Activated B cell treated with CpG ODN at 0.5 μM for 24 hours (primary cell): ENCODE measurements around the gene KLHL34. TPM values are rescaled to one million over a fixed set of nuclear protein-coding genes. Genes with fewer than 3 reads are reported as not detected.
A peak's percentile ranks its signal among the peaks of the same experiment; 100 is the strongest.

Source experiments
- ATAC-seq: fragments of 200-7000 bp; cut with Tn5 transposase; one replicate; pipeline ENCODE4 v1.10.0; 2021; ENCODE audit warnings: low read depth, mild to moderate bottlenecking, moderate library complexity
- CTCF ChIA-PET: fragments of 350-600 bp; sonication (Branson Sonifier 250); formaldehyde crosslinking; loops from one replicate; lab custom pipeline; 2021; ENCODE audit warnings: antibody characterized with exemption; lab: Charles Lee
- POLR2A ChIA-PET: fragments of 350-600 bp; sonication (Branson Sonifier 250); formaldehyde crosslinking; loops from one replicate; lab custom pipeline; 2021; ENCODE audit warnings: antibody characterized with exemption; lab: Charles Lee
- DNase-seq: peaks from one replicate; pipeline ENCODE4 v3.0.0; 2022
- H3K27ac Mint-ChIP-seq: one replicate; pipeline ENCODE4 v1.8.0; 2020; ENCODE audit warnings: mixed read lengths
- H3K27me3 Mint-ChIP-seq: one replicate; pipeline ENCODE4 v1.8.0; 2021; ENCODE audit warnings: mixed read lengths
- H3K36me3 Mint-ChIP-seq: one replicate; pipeline ENCODE4 v1.8.0; 2021; ENCODE audit warnings: low read depth, mixed read lengths
- H3K4me1 Mint-ChIP-seq: one replicate; pipeline ENCODE4 v1.8.0; 2021; ENCODE audit warnings: mixed read lengths
- H3K4me3 Mint-ChIP-seq: one replicate; pipeline ENCODE4 v1.8.0; 2020; ENCODE audit warnings: mild to moderate bottlenecking, mixed read lengths
- H3K9me3 Mint-ChIP-seq: one replicate; pipeline ENCODE4 v1.8.0; 2020; ENCODE audit warnings: mixed read lengths
- intact Hi-C: fragments of 100-400 bp; cut with micrococcal nuclease; formaldehyde crosslinking; loops from one replicate; pipeline ENCODE4 v1.15.1; 2024
- total RNA-seq: library from RNA; stranded (reverse); gene quantifications from 2 replicates; pipeline ENCODE4 v1.2.3, GENCODE V29; 2022
- TF ChIP-seq, protein P1 (sequence below): fragments of 200-600 bp; IDR thresholded peaks from one replicate; pipeline ENCODE4 v1.8.0; 2022; ENCODE audit warnings: antibody characterized with exemption, mild to moderate bottlenecking

Gene KLHL34
- total RNA-seq, 1 donor from 2014 or later: 0.58 TPM

DNA sequence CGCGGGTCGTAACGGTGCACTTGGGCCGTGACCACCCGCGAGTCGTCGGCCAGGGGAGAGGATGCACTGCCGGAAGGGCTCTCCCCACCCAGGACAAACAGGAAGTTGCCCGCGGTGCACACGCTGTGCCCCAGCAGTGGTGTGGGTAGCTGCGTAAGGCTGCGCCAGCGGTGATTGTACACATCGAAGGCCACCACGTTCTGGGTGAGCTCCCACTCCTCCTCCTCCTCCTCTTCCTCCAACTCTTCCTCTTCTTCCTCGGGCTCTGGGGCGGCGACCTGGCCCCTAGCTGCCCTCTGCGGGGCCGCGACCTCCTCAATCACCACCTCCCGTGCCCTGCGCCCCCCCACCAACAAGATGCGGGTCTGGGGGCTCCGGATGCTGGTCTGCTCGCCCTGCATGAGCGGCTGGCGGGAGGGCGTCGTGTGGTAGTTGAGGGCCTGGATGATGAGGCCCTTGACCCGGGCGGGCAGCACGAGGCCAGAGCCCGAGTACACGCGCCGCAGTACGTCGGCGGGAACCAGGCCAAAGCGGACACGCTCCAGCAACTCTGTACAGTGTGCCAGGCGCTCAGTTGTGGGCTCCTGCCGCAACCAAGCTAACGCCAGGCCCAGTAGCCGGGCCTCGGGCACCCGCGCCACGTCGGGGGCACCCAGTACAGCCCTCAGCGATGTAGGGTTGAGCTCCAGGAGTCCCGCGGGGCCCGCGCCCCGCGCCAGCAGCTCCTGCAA is 1.4 kb downstream of the KLHL34 start:
- peak overlapping the region; percentile 72 for H3K4me3 Mint-ChIP-seq
- no peaks in the 10 kb centered on the region for H3K9me3 Mint-ChIP-seq
- ChIA-PET CTCF (no interaction called here), POLR2A (no interaction called here)
- peaks cover 6% of the 10 kb centered on the region for H3K27me3 Mint-ChIP-seq
- peaks cover 10% of the 10 kb centered on the region for H3K4me1 Mint-ChIP-seq
- intact Hi-C loops: no loop called here
- TF ChIP-seq, protein P1, sequence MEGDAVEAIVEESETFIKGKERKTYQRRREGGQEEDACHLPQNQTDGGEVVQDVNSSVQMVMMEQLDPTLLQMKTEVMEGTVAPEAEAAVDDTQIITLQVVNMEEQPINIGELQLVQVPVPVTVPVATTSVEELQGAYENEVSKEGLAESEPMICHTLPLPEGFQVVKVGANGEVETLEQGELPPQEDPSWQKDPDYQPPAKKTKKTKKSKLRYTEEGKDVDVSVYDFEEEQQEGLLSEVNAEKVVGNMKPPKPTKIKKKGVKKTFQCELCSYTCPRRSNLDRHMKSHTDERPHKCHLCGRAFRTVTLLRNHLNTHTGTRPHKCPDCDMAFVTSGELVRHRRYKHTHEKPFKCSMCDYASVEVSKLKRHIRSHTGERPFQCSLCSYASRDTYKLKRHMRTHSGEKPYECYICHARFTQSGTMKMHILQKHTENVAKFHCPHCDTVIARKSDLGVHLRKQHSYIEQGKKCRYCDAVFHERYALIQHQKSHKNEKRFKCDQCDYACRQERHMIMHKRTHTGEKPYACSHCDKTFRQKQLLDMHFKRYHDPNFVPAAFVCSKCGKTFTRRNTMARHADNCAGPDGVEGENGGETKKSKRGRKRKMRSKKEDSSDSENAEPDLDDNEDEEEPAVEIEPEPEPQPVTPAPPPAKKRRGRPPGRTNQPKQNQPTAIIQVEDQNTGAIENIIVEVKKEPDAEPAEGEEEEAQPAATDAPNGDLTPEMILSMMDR: no peak
- peaks cover 6% of the 10 kb centered on the region for H3K36me3 Mint-ChIP-seq
- ATAC-seq (peak; percentile 52), DNase-seq (no peak)
- no peak overlapping the region for H3K27ac Mint-ChIP-seq

DNA sequence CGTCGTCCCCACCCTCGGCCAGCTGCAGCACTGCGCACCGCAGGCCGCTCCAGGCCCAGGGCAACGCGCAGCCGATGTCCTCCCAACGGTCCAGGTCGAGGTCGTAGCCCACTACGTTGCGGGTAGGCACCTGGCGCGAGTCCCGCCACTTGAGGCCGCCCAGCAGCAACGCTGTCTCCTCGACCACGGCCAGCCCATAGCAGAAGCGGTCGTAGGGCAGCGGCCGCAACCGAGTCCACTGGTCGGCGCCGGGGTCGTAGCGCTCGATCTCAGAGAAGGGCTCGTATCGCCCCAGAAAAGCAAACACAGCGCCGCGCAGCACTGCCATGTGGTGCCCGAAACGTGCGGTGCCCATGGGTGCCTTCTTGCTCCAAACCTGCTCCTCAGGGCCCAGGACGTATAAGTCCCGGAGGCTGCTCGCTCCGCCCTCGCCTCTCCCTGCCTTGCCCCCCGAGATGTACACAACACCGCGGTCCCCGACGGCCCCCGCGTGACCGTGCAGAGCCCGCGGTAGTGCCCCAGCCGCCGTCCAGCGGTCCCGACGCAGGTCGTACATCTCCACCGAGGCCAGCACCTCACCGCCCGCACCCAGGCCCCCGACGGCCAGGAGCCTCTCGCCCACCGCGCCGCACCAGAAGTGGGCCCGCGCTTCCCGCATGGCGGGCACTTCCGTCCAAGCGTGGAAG is 2.1 kb downstream of the KLHL34 start:
- Mint-ChIP-seq H3K4me3 (peak overlapping the region; percentile 72), H3K27me3 (peaks cover 4% of the 10 kb centered on the region), H3K9me3 (no peaks in the 10 kb centered on the region), H3K4me1 (peaks cover 10% of the 10 kb centered on the region), H3K27ac (peak overlapping the region; percentile 18), H3K36me3 (peaks cover 13% of the 10 kb centered on the region)
- CTCF ChIA-PET: no interaction called here
- ATAC-seq (peak; percentile 33), DNase-seq (peak; percentile 15)
- POLR2A ChIA-PET: no interaction called here
- TF ChIP-seq, protein P1: no peak
- intact Hi-C loops: no loop called here

DNA sequence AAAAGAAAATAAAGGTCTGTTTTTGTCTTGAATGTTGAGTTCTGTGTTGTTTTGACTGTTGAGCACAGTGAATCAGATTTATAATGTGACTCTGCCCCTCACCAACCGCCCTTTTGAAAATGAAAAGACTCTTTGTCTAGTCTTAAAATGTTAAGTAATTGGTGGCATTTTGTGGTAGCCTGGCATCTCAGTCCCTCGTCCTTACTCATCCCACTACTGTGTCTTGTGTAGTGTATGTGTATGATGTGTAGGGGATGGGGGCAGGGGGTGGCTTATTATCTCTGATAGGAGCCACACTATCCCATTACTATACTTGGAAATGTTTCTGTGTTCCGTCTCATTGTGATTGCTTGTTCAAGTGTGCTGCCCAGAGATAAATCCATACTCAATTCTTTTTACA is 12.2 kb downstream of the KLHL34 start:
- DNase-seq (no peak), ATAC-seq (no peak)
- Mint-ChIP-seq H3K27ac (no peak overlapping the region), H3K36me3 (peaks cover 7% of the 10 kb centered on the region), H3K4me1 (no peaks in the 10 kb centered on the region), H3K27me3 (no peaks in the 10 kb centered on the region), H3K9me3 (peaks cover 3% of the 10 kb centered on the region), H3K4me3 (no peak overlapping the region)
- POLR2A ChIA-PET: no interaction called here
- CTCF ChIA-PET: no interaction called here
- intact Hi-C loops: no loop called here
- TF ChIP-seq, protein P1: no peak

DNA sequence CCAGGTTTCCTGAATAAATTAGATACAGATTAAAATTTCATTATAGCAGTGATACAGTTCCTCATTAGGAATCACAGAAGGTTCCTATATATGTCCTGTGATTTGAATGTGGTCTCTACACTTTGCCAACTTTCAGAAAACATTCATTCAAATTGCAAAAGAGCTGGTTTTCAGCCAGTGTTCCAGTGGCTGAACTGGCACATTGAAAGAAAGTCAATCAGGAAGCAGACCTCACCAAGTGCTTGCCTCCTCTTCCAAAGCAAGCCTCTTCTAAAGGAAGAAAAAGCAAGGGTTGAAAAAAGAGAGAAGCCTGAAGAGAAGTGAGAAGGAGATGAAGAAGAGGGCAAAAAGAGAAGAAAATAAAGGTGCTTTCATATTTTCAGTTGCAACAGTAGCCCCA is 12.7 kb downstream of the KLHL34 start:
- peaks cover 3% of the 10 kb centered on the region for H3K9me3 Mint-ChIP-seq
- peaks cover 7% of the 10 kb centered on the region for H3K36me3 Mint-ChIP-seq
- H3K27ac Mint-ChIP-seq: no peak overlapping the region

DNA sequence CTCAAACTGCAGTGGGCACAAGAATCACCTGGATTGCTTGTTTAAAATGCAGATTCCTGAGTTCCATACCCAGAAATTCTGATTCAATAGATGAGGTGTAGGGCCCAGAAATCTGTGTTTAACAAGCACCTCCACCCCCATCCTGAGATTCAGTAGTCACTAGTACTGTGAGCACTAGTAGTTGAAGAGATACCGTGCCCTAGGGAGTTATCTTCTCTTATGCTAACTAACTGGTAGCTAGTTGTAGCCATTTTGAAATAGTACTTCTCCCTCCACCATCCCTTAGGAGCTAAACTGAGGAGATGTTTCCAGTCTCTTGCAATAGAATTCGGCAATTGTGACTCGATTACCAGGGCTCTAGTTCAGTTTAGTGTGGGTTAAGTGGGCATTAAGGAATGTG is 18.4 kb downstream of the KLHL34 start:
- POLR2A ChIA-PET: no interaction called here
- TF ChIP-seq, protein P1: no peak
- ATAC-seq: no peak
- Mint-ChIP-seq H3K36me3 (peaks cover 3% of the 10 kb centered on the region), H3K9me3 (no peaks in the 10 kb centered on the region), H3K27ac (no peak overlapping the region), H3K27me3 (no peaks in the 10 kb centered on the region), H3K4me1 (no peaks in the 10 kb centered on the region), H3K4me3 (no peak overlapping the region)
- CTCF ChIA-PET: no interaction called here
- intact Hi-C loops: no loop called here
- no peak for DNase-seq

More for the DNA sequence above, 12.7 kb downstream of the KLHL34 start:
- POLR2A ChIA-PET: no interaction called here
- Mint-ChIP-seq H3K27me3 (no peaks in the 10 kb centered on the region), H3K4me3 (no peak overlapping the region), H3K4me1 (no peaks in the 10 kb centered on the region)
- CTCF ChIA-PET: no interaction called here
- ATAC-seq (no peak), DNase-seq (no peak)
- intact Hi-C loops: no loop called here
- TF ChIP-seq, protein P1: no peak
